ENCODE data around the gene GALNT10. TPM values are rescaled to one million over a fixed set of nuclear protein-coding genes. Genes with fewer than 3 reads are reported as not detected.

The GALNT10 gene
- total RNA-seq, 1 donor from 2014 or later: 11.5 TPM

DNA sequence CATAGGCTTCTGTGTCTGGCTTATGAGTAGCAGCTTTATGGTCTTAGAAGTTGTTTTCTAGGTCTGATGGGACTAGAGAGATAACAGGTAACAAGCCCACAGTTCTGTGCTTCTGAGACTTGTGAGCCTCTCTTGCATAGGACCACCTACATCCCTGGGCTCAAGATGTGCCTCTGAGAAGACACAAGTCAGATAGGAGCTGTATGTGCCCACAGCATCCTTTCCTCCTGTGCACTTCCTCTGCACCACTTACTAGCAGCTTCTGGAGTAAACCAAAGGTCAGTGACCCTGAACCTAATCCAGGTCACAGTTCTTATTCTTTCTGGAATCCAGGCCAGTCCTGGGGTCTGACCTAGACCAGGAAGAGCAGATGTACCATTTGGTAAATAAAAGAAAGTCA is 40.0 kb downstream of the GALNT10 start:
- H3K36me3 ChIP-seq: no peaks in the 10 kb centered on the region
- H3K9me3 ChIP-seq: no peaks in the 10 kb centered on the region
- H3K27me3 ChIP-seq: no peaks in the 10 kb centered on the region
- no peak overlapping the region for H3K4me3 ChIP-seq
- TF ChIP-seq, protein P1, sequence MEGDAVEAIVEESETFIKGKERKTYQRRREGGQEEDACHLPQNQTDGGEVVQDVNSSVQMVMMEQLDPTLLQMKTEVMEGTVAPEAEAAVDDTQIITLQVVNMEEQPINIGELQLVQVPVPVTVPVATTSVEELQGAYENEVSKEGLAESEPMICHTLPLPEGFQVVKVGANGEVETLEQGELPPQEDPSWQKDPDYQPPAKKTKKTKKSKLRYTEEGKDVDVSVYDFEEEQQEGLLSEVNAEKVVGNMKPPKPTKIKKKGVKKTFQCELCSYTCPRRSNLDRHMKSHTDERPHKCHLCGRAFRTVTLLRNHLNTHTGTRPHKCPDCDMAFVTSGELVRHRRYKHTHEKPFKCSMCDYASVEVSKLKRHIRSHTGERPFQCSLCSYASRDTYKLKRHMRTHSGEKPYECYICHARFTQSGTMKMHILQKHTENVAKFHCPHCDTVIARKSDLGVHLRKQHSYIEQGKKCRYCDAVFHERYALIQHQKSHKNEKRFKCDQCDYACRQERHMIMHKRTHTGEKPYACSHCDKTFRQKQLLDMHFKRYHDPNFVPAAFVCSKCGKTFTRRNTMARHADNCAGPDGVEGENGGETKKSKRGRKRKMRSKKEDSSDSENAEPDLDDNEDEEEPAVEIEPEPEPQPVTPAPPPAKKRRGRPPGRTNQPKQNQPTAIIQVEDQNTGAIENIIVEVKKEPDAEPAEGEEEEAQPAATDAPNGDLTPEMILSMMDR (IDR thresholded peaks at IDR 0.05): no peak
- TF ChIP-seq POLR2A (IDR thresholded peaks at IDR 0.05) (no peak), POLR2AphosphoS5 (IDR thresholded peaks at IDR 0.05; ENCODE audit: insufficient read depth in 1 of 2, low read depth in 1 of 2) (no peak)
- H3K27ac ChIP-seq: no peak overlapping the region
- intact Hi-C loops (cut with DNase I): no loop called here
- no peaks in the 10 kb centered on the region for H3K4me1 ChIP-seq
- no peak for DNase-seq (ENCODE audit: extremely low spot score in 2 of 2)

DNA sequence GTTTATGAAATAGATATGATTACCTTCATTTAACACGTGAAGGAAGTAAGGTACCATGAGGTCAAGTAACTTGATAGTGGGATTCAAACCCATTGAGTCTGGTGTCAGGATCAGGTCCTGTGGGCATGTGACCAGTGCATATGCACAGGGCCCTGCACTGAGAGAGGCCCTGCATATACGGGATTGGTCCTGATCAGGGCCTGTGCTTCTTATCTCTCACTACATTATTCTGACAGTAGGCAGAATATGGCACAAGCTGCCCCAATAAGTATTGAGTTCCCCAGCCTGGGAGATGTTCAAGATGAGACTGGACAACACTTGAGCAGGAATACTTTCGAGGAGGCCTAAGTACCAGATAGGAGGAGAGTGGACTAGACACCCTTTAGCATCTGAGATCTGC is 44.0 kb downstream of the GALNT10 start:
- TF ChIP-seq POLR2AphosphoS5 (IDR thresholded peaks at IDR 0.05; ENCODE audit: insufficient read depth in 1 of 2, low read depth in 1 of 2) (no peak), POLR2A (IDR thresholded peaks at IDR 0.05) (no peak)
- TF ChIP-seq, protein P1 (IDR thresholded peaks at IDR 0.05): no peak
- Histone ChIP-seq H3K36me3 (no peaks in the 10 kb centered on the region), H3K27ac (no peak overlapping the region), H3K4me1 (peaks cover 6% of the 10 kb centered on the region), H3K4me3 (no peak overlapping the region), H3K27me3 (no peaks in the 10 kb centered on the region), H3K9me3 (no peaks in the 10 kb centered on the region)
- no peak for DNase-seq (ENCODE audit: extremely low spot score in 2 of 2)
- intact Hi-C loops (cut with DNase I): no loop called here

DNA sequence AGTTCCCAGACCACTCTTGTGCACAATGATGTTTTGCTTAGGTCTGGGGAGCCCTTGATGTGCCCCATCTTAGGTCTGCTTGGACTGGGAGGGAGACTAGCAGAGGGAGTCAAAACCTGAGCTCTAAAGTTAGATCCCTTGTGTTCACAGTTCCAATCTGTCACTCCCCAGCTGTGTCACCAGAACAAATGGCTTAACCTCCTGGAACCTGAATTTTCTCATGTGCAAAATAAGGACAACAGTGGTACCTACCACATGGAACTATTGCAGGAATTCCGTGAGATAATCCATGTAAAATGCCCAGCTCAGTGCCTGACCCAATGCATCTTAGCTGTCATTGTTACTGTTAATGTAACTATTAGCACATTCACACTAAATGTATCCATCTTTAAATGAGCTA is 45.5 kb downstream of the GALNT10 start:
- no peak overlapping the region for H3K27ac ChIP-seq
- H3K4me3 ChIP-seq: no peak overlapping the region
- intact Hi-C loops (cut with DNase I): no loop called here
- no peaks in the 10 kb centered on the region for H3K36me3 ChIP-seq
- H3K27me3 ChIP-seq: no peaks in the 10 kb centered on the region
- TF ChIP-seq POLR2A (IDR thresholded peaks at IDR 0.05): no peak
- no peak for TF ChIP-seq POLR2AphosphoS5 (IDR thresholded peaks at IDR 0.05; ENCODE audit: insufficient read depth in 1 of 2, low read depth in 1 of 2)
- TF ChIP-seq, protein P1 (IDR thresholded peaks at IDR 0.05): no peak
- no peak for DNase-seq (ENCODE audit: extremely low spot score in 2 of 2)
- H3K9me3 ChIP-seq: no peaks in the 10 kb centered on the region
- peaks cover 6% of the 10 kb centered on the region for H3K4me1 ChIP-seq

DNA sequence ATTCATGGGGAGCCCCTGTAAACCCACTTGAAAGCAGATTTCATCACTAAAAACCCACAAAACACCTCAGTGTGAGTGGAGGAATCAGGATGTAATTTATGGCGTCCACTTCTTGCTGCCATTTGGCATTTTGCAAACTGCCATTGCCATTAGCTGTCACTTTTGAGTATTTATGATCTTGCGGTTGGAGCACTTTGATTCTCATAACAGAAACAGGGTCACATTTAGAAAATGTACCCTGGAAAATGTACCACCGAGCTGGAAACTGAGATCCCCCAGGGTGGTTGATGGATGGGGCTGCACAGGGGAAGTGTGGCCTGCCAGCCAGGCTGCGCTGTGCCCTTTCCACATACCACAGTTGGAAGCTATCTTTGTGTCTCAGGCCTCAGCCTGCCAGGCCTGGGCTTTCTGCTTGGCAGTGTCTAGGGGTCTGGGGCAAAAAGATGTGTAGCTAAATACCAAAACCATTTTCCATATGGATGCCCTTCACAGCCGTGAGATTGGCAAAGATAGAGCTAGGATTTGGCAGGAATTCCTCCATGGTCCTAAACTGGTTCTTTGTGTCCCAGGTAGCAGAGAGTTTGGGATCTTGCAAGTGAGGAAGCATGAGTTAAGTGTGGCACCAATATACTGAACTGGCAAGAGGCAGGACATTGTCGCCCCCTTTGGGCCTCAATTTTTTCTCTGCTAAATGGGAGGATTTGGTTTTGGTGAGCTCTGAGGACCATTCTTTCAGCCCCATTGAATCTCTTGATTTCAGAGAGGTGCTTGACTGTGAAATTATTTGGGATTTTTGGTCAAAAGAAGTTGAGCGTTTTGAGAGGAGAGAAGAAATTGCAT is 46.2 kb downstream of the GALNT10 start:
- Histone ChIP-seq H3K4me3 (no peak overlapping the region), H3K9me3 (no peaks in the 10 kb centered on the region), H3K27me3 (no peaks in the 10 kb centered on the region), H3K36me3 (no peaks in the 10 kb centered on the region), H3K4me1 (peaks cover 6% of the 10 kb centered on the region), H3K27ac (no peak overlapping the region)
- no peak for DNase-seq (ENCODE audit: extremely low spot score in 2 of 2)
- intact Hi-C loops (cut with DNase I): no loop called here
- TF ChIP-seq, protein P1 (IDR thresholded peaks at IDR 0.05): no peak
- TF ChIP-seq POLR2A (IDR thresholded peaks at IDR 0.05): no peak
- TF ChIP-seq POLR2AphosphoS5 (IDR thresholded peaks at IDR 0.05; ENCODE audit: insufficient read depth in 1 of 2, low read depth in 1 of 2): no peak

DNA sequence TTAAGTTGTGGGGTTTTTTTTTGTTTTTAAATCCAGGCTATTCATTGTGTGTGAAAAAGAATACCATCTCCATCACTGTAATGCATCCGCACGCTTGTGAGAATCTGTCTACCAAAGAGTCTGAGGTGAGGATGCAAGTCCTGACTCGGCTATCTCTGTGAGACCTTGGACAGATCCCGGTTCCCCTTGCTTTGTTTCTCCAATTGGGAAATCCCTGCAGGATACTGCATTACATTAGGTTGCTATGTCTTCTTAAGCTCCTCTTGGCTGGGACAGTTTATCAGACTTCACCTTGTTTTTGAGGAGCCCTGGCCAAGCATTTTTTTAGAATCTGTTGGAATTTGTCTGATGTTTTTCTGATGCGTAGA is 46.8 kb downstream of the GALNT10 start:
- Histone ChIP-seq H3K4me3 (no peak overlapping the region), H3K27me3 (no peaks in the 10 kb centered on the region), H3K4me1 (peaks cover 6% of the 10 kb centered on the region), H3K27ac (no peak overlapping the region), H3K36me3 (no peaks in the 10 kb centered on the region), H3K9me3 (no peaks in the 10 kb centered on the region)
- intact Hi-C loops (cut with DNase I): no loop called here
- no peak for TF ChIP-seq POLR2AphosphoS5 (IDR thresholded peaks at IDR 0.05; ENCODE audit: insufficient read depth in 1 of 2, low read depth in 1 of 2)
- no peak for TF ChIP-seq POLR2A (IDR thresholded peaks at IDR 0.05)
- TF ChIP-seq, protein P1 (IDR thresholded peaks at IDR 0.05): no peak
- no peak for DNase-seq (ENCODE audit: extremely low spot score in 2 of 2)
